SH-SY5Y (cell line): ENCODE results near the gene UBE2D3.

Source experiments
- GATA2 ChIP-seq: IDR thresholded peaks from 2 replicates; pipeline ENCODE4 v1.6.1; 2011; ENCODE audit warnings: mild to moderate bottlenecking, low read depth, low read length
- GATA3 ChIP-seq: IDR thresholded peaks from 2 replicates; pipeline ENCODE4 v1.6.1; 2011; ENCODE audit warnings: low read depth, mild to moderate bottlenecking, low read length, moderate library complexity

GRCh38 chr4:102808009-102808408 is 19.3 kb downstream of the UBE2D3 start:
- TF ChIP-seq GATA2 (no peak), GATA3 (no peak)
